ENCODE measurements around the gene ARSA.
"Not testable (repeated sequence)": the region's sequence is repeated elsewhere in the genome, so short reads cannot be mapped to it uniquely, and the experiment has no call there.

The ARSA gene

DNA sequence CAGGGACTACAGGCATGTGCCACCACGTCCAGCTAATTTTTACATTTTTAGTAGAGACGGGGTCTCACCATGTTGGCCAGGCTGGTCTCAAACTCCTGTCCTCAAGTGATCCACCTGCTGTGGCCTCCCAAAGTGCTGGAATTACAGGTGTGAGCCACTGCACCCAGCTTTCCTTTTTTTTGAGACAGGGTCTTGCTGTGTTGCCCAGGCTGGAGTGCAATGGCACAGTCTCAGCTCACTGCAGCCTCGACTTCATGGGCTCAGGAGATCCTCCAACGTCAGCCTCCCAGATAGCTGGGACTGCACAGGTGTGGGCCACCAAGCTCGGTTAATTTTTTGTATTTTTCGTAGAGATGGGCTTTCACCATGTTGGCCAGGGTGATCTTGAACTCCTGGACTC lies 26.7 kb upstream of the ARSA start:
- not testable (repeated sequence) for DNase-seq

DNA sequence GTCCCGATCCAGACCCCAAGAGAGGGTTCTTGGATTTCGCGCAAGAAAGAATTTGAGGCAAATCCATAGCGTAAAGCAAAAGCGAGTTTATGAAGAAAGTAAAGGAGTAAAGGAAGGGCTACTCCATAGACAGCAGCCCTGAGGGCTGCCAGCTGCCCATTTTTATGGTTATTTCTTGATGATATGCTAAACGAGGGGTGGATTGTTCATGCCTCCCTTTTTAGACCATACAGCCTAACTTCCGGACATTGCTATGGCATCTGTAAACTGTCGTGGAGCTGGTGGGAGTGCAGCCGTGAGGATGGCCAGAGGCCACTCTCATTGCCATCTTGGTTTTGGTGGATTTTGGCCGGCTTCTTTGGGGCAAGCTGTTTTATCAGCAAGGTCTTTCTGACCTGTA lies 25.3 kb upstream of the ARSA start:
- DNase-seq: no peak

DNA sequence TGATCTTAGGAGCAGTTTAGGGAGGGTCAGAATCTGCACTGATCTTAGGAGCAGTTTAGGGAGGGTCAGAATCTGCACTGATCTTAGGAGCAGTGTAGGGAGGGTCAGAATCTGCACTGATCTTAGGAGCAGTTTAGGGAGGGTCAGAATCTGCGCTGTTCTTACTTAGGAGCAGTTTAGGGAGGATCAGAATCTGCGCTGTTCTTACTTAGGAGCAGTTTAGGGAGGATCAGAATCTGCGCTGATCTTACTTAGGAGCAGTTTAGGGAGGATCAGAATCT lies 15.8 kb upstream of the ARSA start:
- not testable (repeated sequence) for DNase-seq

DNA sequence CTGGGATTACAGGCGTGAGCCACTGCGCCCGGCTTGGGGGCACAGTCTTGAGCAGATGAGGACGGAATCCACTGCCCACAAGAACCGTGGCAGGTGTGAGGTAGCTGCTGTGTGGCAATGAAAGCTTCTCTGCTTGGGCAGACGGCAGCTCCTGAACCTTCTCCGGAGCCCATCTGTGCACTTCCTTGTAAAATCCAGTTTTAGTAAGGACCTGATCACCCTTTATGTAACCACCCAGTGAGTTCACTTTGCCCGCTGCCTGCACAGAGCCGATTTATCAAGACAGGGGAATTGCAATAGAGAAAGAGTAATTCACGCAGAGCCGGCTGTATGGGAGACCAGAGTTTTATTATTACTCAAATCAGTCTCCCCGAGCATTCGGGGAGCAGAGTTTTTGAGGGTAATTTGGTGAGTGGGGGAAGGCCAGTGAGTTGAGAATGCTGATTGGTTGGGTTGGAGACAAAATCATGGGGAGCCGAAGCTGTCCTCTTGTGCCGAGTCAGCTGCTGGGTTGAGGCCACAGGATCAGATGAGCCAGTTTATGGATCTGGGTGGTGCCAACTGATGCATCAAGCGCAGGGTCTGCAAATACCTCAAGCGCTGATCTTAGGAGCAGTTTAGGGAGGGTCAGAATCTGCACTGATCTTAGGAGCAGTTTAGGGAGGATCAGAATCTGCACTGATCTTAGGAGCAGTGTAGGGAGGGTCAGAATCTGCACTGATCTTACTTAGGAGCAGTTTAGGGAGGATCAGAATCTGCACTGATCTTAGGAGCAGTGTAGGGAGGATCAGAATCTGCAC lies 15.3 kb upstream of the ARSA start:
- DNase-seq: not testable (repeated sequence)

DNA sequence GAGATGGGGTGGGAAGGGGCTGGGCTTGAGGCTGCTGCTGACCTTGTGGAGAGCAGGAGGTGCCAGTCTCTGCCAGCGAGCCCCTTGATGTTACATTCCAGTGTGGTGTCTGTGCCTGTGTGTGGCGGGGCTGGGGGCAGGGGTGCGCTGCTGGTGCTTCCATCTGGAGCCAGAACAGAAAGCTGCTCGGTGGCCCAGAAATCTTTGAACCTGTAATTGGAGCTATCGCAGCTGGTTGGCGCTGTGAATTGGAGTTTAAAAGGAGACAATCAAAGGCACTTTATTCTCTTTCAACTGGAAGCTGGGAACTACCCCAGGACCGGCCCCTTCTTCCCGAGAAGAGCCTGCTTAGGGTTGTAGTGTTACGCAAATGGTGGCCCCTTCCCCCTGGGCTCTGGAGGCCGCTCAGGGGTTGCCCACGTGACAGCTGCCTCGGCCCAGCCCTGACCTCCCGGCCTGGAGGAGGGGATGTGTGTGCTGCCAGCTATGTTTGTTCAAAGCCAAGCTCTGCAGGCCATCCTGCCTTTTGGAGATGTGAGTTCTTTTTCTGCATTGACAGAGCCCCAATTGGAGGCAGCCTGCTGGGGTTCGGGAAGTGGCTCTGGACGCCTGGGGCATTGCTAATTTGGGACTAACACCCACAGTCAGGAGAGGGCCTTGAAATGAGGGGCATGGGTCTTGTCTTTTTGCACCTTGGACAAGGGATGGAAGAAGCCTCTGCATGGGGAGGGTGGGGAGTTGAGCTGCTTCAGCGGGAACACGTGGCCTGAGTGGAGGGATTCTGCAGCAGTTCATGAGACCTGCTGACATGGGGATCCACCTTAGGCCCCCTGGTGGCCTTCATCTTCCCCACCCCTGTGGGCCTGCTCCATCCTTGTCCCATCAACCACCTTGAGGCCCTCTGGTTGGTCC lies 14.0 kb upstream of the ARSA start:
- DNase-seq: no peak

DNA sequence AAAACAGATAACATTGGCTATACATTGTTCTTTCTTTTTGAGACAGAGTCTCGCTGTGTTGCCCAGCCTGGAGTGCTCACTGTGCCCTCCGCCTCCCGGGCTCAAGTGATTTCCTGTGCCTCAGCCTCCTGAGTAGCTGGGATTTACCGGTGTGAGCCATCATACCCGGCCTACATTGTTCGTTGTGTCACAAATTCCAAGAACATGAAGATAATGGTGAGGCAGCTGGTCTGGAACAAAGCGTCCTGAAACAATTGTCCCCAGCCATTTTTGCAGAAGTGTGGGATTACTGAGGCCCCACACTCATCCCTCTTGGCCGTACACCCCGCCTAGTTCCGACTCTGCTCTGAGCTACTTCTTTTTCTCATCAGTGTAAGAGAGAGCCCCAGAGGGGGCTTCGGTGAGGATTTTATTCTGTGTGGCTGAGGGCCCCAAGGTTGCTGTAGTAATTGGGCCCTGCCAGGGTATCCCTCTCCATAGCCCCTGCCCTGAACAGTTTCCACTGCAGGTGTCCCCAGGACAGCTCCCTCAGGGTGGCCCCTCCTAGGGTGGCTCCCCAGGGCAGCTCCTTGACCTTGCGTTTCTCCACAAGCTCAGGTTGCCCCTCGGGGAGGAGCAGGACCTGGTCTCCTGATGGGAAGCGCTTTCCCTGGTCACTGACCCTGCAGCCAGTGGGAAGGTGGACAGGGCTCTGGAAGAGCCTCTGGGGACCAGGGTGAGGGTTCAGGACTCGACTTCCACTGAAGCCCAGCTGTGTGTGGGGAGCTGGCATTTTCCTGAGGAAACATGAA lies 13.1 kb upstream of the ARSA start:
- no peak for DNase-seq

DNA sequence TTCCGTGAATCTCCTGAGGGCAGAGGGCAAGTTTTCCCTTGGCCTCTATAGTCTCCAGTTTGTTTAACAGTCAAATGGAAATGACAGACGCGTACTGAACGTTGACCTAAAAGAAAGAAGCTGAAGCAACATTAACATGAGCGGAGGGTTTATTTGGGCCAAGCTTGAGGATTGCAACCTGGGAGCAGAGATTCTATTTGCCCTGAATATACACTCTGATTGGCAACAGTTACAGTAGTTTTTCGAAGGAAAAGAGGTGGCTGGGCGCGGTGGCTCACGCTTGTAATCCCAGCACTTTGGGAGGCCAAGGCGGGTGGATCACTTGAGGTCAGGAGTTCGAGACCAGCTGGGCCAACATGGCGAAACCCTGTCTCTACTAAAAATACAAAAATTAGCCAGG lies 12.3 kb upstream of the ARSA start:
- DNase-seq: not testable (repeated sequence)

DNA sequence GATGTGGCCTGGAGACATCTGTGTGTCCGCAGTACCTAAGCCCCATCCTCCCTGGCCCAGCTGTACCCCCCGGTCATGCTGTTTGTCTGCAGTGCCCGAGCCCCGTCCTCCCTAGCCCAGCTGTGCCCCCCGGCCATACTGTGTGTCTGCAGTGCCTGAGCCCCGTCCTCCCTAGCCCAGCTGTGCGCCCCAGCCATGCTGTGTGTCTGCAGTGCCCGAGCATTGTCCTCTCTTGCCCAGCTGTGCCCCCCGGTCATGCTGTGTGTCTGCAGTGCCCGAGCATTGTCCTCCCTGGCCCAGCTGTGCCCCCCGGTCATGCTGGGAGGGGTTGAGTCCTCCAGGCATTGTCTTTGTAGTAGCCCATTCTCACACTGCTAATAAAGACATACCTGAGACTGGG lies 7.6 kb upstream of the ARSA start:
- no peak for DNase-seq

DNA sequence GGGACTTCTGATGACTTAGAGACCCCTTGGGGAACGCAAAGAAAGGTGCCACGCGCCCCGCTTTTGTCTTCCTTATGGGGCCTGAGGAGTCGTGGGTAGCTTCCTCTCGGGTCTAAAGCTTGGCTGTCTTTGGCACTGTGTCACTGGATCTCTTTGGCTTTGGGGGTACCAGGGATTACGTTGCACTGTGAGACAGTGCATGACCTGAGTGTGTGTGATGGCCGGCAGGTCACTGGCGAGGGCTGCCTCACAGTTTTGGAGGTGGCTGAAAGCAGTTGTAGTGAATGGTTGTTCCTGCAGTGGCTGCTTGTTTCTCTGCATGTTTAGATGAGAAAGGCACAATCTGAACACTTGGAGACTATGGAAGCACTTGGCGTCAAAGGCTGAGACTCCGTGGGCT lies 5.8 kb upstream of the ARSA start:
- no peak for DNase-seq

DNA sequence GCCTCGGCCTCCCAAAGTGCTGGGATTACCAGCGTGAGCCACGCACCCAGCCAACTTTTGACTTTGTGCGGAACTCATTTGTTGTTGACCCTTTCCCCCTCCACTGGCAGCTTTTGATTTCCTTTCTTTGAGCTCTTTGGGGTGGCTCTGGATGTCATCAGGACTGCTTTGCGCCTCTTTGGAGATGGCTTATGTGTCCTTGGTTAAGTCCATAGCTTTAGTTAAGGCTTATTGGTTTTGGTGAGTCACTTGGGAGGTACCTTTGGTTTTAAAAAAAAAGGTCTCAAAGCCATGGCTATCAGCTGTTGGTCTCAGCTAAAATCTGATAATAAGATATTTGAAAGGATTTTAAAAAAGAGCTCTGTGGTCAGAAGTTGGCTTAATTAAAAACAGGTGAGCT lies 5.1 kb upstream of the ARSA start:
- no peak for DNase-seq

DNA sequence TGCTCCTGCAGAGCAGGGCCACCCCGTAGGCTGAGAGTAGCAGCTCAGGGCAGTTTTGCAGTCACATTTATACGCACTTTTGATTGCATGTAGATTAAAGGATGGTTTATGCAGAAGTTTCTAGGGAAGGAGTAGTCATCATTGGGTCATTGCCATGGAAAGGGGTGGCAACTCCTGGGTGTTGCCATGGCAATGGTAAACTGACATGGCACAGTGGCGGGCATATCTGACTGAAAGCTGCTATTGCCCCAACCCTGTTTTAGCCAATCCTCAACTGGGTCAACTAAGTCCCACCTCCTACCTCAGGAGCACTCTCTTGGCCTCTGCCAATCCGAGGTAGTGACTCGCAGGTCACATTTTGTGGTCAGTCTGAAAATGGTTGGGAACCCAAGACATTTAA lies 2.4 kb upstream of the ARSA start:
- DNase-seq: no peak

DNA sequence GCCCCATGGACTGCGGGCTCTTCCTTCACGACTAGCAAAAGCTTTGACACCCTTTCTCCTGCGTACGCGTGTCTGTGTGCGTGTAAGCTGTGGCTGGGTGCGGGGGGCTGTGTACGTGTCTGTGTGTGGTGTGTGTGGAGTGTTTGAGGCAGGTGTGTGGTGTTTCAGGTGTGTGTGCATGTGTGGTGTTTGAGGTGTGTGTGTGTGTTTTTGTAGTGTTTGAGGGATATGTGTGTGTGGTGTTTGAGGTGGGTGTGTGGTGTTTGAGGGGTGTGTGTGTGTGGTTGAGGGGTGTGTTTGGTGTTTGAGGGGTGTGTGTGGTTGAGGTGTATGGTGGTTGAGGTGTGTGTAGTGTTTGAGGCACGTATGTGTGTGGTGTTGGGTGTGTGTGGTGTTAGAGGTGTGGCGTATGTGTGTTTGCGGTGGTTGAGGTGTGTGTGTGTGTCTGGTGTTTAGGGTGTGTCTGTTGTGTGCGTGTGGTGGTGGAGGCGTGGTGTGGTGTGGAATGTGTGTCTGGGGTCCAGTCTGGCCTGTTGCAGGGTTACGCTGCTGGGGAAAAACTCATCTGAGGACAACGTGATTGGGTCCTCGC lies 687 bp upstream of the ARSA start:
- no peak for DNase-seq

DNA sequence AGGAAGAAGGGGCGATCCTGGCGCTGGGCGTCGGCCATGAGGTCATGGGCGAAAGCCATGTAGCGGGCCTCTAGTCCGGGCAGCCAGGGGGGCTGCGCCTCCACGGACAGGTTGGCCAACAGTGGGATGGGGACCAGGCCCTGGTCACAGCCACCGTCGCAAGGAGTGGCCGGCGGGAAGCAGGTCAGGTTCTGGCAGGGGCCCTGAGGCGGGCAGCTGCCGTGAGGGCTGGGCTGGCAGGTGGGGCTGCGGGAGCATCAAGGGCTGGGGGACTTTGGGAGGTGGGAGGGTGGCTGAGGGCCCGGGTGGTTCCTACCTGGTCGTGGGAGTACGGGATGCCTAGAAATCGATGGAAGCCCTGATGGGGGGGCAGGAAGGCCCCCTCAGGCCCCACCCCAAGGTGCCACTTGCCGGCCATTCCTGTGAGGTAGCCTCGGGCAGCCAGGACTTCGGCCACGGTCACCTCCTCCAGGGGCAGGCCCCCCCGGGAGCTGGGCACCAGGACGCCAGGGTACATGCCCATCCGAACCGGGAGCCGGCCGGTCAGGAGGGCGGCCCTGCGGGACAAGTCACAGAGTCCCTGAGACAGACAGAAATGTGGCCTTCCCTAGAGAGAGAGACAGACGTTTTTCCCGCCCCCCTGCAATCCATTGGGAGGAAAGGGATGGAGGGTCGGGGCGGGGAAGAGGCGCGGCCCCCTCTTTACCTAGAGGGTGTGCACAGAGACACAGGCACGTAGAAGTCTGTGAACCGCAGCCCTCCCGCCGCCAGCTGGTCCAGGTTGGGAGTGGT lies 906 bp downstream of the ARSA start:
- no peak for DNase-seq

DNA sequence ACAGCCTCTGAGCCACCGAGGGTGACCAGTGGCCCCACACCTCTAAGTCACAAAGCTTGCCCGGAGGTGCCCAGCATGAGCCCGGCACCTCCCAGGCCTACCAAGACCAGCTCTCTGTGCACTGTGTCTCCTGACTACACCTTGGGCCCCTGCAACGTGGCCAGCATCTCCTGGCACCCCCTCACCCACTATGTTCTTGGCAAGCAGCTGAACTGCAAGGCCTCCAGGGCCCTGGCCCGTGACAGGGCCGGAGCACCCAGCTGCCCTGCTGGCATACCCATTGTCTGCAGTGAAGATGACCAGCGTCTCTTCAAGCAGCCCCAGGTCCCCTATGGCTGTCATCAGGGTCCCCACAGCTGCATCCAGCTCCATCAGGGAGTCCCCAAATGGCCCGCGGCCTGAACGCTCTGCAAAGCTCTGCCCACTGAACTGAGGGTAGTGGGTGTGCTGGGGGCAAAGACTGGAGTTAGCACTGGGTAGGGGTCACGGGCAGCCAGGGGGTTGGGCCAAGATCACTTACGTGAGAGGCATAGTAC lies 1.6 kb downstream of the ARSA start:
- DNase-seq: no peak

DNA sequence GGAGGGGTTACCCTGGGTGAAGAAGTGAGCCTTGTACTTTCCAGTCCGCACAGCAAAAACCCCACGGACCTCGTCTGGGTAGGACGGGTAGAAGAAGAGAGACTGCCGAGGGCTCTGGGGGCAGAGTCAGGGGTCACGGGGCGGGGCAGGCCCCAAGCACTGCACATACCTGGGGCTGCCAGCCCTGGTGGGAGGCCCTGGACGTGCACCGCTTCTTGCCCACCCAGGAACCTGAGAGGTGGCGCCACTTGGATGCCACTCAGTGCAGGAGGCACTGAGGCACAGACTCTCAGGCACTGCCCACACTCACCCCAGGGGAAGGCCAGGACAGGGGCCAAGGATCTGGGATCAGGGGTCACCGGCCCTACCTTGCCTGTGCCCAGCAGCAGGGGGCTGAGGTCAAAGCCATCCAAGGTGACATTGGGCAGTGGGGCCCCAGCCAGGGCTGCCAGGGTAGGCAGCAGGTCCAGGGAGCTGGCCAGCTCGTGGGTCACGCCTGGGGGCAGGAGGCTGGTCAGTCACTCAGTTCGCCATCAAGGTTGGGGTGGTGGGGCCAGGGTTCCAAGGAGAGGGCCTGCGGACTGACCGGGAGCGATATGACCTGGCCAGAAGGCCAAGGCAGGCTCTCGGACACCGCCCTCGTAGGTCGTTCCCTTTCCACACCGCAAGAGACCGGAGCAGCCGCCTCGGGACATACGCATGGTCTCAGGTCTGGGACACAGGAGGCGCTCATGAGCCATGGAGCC lies 2.2 kb downstream of the ARSA start:
- no peak for DNase-seq

DNA sequence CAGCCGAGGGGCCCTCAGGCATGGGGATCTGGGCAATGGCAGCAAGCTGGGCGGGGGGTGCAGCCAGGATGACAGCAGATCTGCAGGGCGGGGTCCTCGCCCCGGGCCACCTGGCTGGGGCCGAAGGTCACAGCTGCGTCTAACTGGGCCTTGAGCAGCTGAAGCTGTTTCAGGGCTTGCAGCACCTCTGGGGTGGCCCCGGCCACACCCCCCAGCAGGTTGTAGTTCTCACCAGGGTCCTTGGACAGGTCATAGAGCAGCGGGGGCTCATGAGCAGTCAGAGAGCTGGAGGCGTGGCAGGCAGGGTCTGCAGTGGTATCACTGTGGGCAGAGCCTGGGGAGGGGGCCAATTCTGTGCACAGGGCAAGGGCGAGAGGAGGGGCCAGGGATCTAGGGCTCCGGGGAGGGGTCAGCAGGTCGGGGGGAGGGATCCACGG lies 2.8 kb downstream of the ARSA start:
- no peak for DNase-seq

DNA sequence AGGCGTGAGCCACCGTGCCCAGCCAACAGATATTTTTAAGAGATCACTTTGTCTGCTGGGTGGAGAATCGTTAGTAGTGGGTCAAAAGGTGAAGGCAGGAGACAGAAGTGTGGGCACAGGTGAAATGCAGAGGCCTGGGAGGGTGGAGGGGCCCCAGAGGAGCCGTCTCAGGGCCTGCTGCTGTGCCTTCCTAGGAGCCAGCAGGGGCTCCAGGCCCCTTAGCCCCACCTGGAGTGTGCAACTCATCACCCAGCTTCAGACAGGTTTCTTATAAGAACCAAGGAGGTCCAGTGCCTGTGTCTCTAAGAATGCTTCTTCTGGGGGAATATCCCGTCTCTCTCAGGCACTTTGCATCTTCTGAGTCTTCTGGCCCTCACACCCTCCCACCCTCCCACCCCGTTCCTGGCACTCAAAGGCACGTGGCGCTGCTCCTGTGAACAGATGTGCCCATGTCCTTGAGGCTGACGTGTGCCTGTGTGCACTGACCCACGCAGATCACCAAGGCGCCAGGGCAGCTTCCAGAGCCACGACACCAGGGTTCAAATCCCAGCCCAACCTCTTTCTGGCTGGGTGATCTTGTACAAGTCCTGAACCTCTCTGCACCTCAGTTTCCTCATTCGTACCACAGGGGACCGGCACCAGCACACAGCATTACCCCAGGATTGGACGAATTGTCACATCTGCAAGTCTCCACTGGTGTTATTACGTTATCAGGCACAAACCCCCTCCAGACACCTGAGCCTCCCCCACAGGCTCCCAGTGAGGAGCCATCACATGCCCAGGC lies 3.4 kb downstream of the ARSA start:
- DNase-seq: no peak

DNA sequence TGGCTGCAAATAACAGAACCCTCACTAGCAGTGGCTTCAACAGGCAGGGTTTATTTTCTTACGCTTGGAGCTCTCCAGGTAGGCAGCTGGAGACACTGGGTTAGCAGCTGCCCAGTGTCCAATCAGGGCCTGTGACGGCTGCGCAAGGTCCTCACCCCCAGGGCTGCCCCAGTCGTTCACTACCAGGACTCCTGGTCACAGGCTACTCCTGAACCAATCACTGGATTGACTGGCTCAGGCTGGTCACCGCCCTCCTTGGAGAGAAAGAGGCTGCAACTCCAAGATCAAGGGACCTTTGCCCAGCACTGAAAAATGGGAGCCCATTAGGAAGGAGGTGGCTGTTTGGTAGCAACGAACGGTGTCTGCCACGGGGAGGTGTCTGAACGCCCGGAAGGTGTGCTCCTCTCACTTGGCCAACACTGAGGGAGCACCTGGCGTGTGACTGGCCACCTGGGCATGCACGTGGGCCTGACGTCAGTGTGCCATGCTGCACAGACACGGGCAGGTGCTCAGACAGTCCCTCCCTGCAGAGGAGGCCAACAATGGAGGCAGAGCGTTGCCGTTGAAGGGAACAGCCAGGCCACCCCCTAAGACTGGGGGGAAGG lies 5.1 kb downstream of the ARSA start:
- DNase-seq: no peak

DNA sequence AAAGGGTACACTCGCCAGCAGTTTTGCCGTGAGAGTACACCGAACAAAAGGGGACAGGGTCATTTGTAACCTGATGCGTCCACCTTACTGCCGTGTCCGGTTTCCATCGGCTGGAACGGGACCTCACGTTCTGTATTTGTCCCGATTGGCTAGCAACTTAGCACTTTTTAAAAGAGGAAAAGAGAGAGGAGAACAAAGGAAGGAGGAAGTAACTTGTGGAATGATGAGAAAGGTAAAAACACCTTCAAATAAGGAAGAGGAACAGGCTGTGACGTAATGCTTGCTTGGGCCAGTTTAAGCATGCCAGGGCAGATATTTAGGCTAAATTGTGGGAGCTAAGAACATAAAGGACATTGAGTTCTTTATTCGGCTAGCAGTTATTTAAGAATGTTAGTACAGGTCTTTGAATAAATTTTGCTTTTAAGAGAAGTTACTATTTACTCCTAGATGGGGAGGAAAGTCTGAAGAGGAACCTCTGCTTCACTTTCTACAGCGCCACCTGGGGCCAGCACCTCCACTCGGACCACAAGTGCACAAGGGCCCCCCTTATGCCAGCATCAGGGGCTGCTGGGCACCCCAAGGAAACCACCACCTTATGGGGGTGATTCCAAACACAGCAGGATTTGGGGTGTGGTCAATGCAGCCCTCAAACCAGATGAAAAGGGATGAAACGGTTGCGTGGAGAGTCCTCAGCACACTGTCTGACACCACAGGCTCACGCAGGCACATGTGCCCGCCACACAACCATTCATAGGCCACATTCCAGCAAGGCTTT lies 5.8 kb downstream of the ARSA start:
- DNase-seq: no peak

Measured in stimulated activated CD4-positive, alpha-beta T cell treated with anti-CD3 and anti-CD28 coated beads, Interleukin-4, amount 100 ng/mL, for 4 hours (primary cell).